ENCODE data around the gene CNBP.
A peak's percentile ranks its signal among the peaks of the same experiment; 100 is the strongest.
"Not testable (repeated sequence)": the region's sequence is repeated elsewhere in the genome, so short reads cannot be mapped to it uniquely, and the experiment has no call there.

Gene CNBP

GRCh38 chr3:129183569-129184395, at the start of gene CNBP:
TSS of gene CNBP (minus strand) at chr3:129183896. CDS start at chr3:129171757, 12,139 bp downstream.
- peak; percentile 74 for DNase-seq

GRCh38 chr3:129231331-129232119, 47.8 kb upstream of the CNBP start:
- no peak for DNase-seq

GRCh38 chr3:129230311-129231019, 46.8 kb upstream of the CNBP start:
- no peak for DNase-seq

GRCh38 chr3:129228891-129229585, 45.3 kb upstream of the CNBP start:
- no peak for DNase-seq

- DNase-seq: no peak
Observed at GRCh38 chr3:129226374-129226773, 42.7 kb upstream of the CNBP start.

GRCh38 chr3:129224984-129225393, 41.3 kb upstream of the CNBP start:
- no peak for DNase-seq

- not testable (repeated sequence) for DNase-seq
Observed at GRCh38 chr3:129224387-129224786, 40.7 kb upstream of the CNBP start.

- no peak for DNase-seq
Observed at GRCh38 chr3:129218742-129219141, 35.0 kb upstream of the CNBP start.

GRCh38 chr3:129213238-129213637, 29.5 kb upstream of the CNBP start:
- DNase-seq: no peak

GRCh38 chr3:129211772-129212171, 28.1 kb upstream of the CNBP start:
- no peak for DNase-seq

GRCh38 chr3:129211345-129211744, 27.6 kb upstream of the CNBP start:
- DNase-seq: no peak

GRCh38 chr3:129207479-129207878, 23.8 kb upstream of the CNBP start:
- no peak for DNase-seq

GRCh38 chr3:129205109-129205832, 21.6 kb upstream of the CNBP start:
- no peak for DNase-seq

- no peak for DNase-seq
Observed at GRCh38 chr3:129204473-129204872, 20.8 kb upstream of the CNBP start.

GRCh38 chr3:129199366-129199765, 15.7 kb upstream of the CNBP start:
- no peak for DNase-seq

GRCh38 chr3:129197321-129197720, 13.6 kb upstream of the CNBP start:
- DNase-seq: no peak

GRCh38 chr3:129196601-129197000, 12.9 kb upstream of the CNBP start:
- DNase-seq: no peak

- no peak for DNase-seq
Observed at GRCh38 chr3:129195731-129196256, 12.1 kb upstream of the CNBP start.

GRCh38 chr3:129189793-129190192, 6.1 kb upstream of the CNBP start:
- DNase-seq: not testable (repeated sequence)

GRCh38 chr3:129187857-129188256, 4.2 kb upstream of the CNBP start:
- no peak for DNase-seq

GRCh38 chr3:129185783-129186182, 2.1 kb upstream of the CNBP start:
- no peak for DNase-seq

Data from NCI-H748 treated with DMSO at 0.1 percent for 48 hours (cell line).